ENCODE results near the gene KCNC4.

The KCNC4 gene

GRCh38 chr1:110209715-110210603 is at the start of gene KCNC4:
KCNC4 (plus strand) TSS chr1:110210314; CDS start chr1:110211500, 1,186 bp downstream.
- DNase-seq = peak; percentile 92

- DNase-seq = no peak
Observed at GRCh38 chr1:110160538-110161100, 49.5 kb upstream of the KCNC4 start.

GRCh38 chr1:110161165-110161564 is 48.9 kb upstream of the KCNC4 start:
- no peak for DNase-seq

- DNase-seq = no peak
Observed at GRCh38 chr1:110161849-110162248, 48.3 kb upstream of the KCNC4 start.

GRCh38 chr1:110163591-110163990 is 46.5 kb upstream of the KCNC4 start:
- no peak for DNase-seq

GRCh38 chr1:110164725-110165350 is 45.3 kb upstream of the KCNC4 start:
- DNase-seq = no peak

- no peak for DNase-seq
Observed at GRCh38 chr1:110165761-110166231, 44.3 kb upstream of the KCNC4 start.

GRCh38 chr1:110166861-110167260 is 43.3 kb upstream of the KCNC4 start:
- no peak for DNase-seq

- no peak for DNase-seq
Observed at GRCh38 chr1:110170766-110171733, 39.1 kb upstream of the KCNC4 start.

GRCh38 chr1:110172001-110172400 is 38.1 kb upstream of the KCNC4 start:
- no peak for DNase-seq

- no peak for DNase-seq
Observed at GRCh38 chr1:110173466-110174105, 36.5 kb upstream of the KCNC4 start.

- DNase-seq = no peak
Observed at GRCh38 chr1:110174961-110175360, 35.2 kb upstream of the KCNC4 start.

GRCh38 chr1:110176299-110176956 is 33.7 kb upstream of the KCNC4 start:
- DNase-seq = no peak

- DNase-seq = no peak
Observed at GRCh38 chr1:110177775-110178174, 32.3 kb upstream of the KCNC4 start.

- no peak for DNase-seq
Observed at GRCh38 chr1:110183642-110184167, 26.4 kb upstream of the KCNC4 start.

- DNase-seq = no peak
Observed at GRCh38 chr1:110184446-110184845, 25.7 kb upstream of the KCNC4 start.

GRCh38 chr1:110185181-110185580 is 24.9 kb upstream of the KCNC4 start:
- DNase-seq = no peak

- no peak for DNase-seq
Observed at GRCh38 chr1:110186558-110186957, 23.6 kb upstream of the KCNC4 start.

- no peak for DNase-seq
Observed at GRCh38 chr1:110187139-110187890, 22.8 kb upstream of the KCNC4 start.

GRCh38 chr1:110188035-110188618 is 22.0 kb upstream of the KCNC4 start:
- no peak for DNase-seq

Data from activated naive CD4-positive, alpha-beta T cell treated with Interleukin-2 at 50 U/mL for 16 hours (primary cell).